H9 (cell line): ENCODE data around the gene MICOS13. TPM values are rescaled to one million over a fixed set of nuclear protein-coding genes. Genes with fewer than 3 reads are reported as not detected.
A peak's percentile ranks its signal among the peaks of the same experiment; 100 is the strongest.

Source experiments
- DNase-seq: peaks from one replicate; pipeline ENCODE4 v3.0.0-alpha.2; 2017
- H2AFZ ChIP-seq: one replicate; pipeline ENCODE4 v1.6.1; 2013; ENCODE audit warnings: mild to moderate bottlenecking, low read length, control low read depth, moderate library complexity
- H2AK5ac ChIP-seq: 2 replicates; pipeline ENCODE4 v1.6.1; 2013; ENCODE audit warnings: low read length, control low read depth, mixed read lengths; ENCODE audit not compliant: insufficient read length
- H2BK120ac ChIP-seq: one replicate; pipeline ENCODE4 v1.6.1; 2013; ENCODE audit warnings: low read depth, mild to moderate bottlenecking, low read length, control low read depth, inconsistent platforms; ENCODE audit not compliant: poor library complexity, severe bottlenecking
- H2BK12ac ChIP-seq: 2 replicates; pipeline ENCODE4 v1.6.1; 2013; ENCODE audit warnings: low read length, control low read depth, mixed read lengths, low read depth; ENCODE audit not compliant: insufficient read length
- H2BK15ac ChIP-seq: 2 replicates; pipeline ENCODE4 v1.6.1; 2013; ENCODE audit warnings: low read depth, low read length, control low read depth
- H2BK20ac ChIP-seq: one replicate; pipeline ENCODE4 v1.6.1; 2013; ENCODE audit warnings: low read depth, mild to moderate bottlenecking, low read length, control low read depth, inconsistent platforms; ENCODE audit not compliant: poor library complexity, severe bottlenecking
- H2BK5ac ChIP-seq: 2 replicates; pipeline ENCODE4 v1.6.1; 2013; ENCODE audit warnings: low read length, control low read depth, mixed read lengths; ENCODE audit not compliant: insufficient read length
- H3K14ac ChIP-seq: 2 replicates; pipeline ENCODE4 v1.6.1; 2013; ENCODE audit warnings: low read length, control low read depth; ENCODE audit not compliant: insufficient read depth
- H3K18ac ChIP-seq: 2 replicates; pipeline ENCODE4 v1.6.1; 2013; ENCODE audit warnings: low read depth, mild to moderate bottlenecking, mixed read lengths, low read length, control low read depth; ENCODE audit not compliant: insufficient read length
- H3K23ac ChIP-seq: 2 replicates; pipeline ENCODE4 v1.6.1; 2013; ENCODE audit warnings: low read length, control low read depth, mixed read lengths, low read depth; ENCODE audit not compliant: insufficient read length
- H3K23me2 ChIP-seq: 2 replicates; pipeline ENCODE4 v1.6.1; 2013; ENCODE audit warnings: low read depth, mild to moderate bottlenecking, mixed read lengths, low read length, control low read depth; ENCODE audit not compliant: insufficient read length, poor library complexity, severe bottlenecking
- H3K27ac ChIP-seq: 2 replicates; pipeline ENCODE4 v1.5.1; 2013; ENCODE audit warnings: low read length, control low read depth, mixed read lengths, low read depth; ENCODE audit not compliant: insufficient read length
- H3K27me3 ChIP-seq: 2 replicates; pipeline ENCODE4 v1.6.1; 2013; ENCODE audit warnings: low read length, control low read depth, inconsistent platforms; ENCODE audit not compliant: insufficient read depth
- H3K4ac ChIP-seq: 2 replicates; pipeline ENCODE4 v1.6.1; 2013; ENCODE audit warnings: low read depth, mild to moderate bottlenecking, control low read depth, inconsistent platforms, low read length, moderate library complexity
- H3K4me1 ChIP-seq: 2 replicates; pipeline ENCODE4 v1.6.1; 2013; ENCODE audit warnings: low read length, control low read depth, inconsistent platforms; ENCODE audit not compliant: insufficient read depth
- H3K4me2 ChIP-seq: 2 replicates; pipeline ENCODE4 v1.6.1; 2013; ENCODE audit warnings: low read length, control low read depth, mixed read lengths; ENCODE audit not compliant: insufficient read length, insufficient read depth
- H3K56ac ChIP-seq: 2 replicates; pipeline ENCODE4 v1.6.1; 2013; ENCODE audit warnings: low read depth, mild to moderate bottlenecking, mixed read lengths, low read length, control low read depth; ENCODE audit not compliant: insufficient read length
- H3K79me1 ChIP-seq: 2 replicates; pipeline ENCODE4 v1.6.1; 2013; ENCODE audit warnings: low read depth, mild to moderate bottlenecking, moderate library complexity, low read length, control low read depth, inconsistent platforms; ENCODE audit not compliant: insufficient read depth, poor library complexity, severe bottlenecking
- H3K79me2 ChIP-seq: 2 replicates; pipeline ENCODE4 v1.6.1; 2013; ENCODE audit warnings: low read length, control low read depth, inconsistent platforms; ENCODE audit not compliant: insufficient read depth
- H3K9ac ChIP-seq: 2 replicates; pipeline ENCODE4 v1.6.1; 2013; ENCODE audit warnings: low read length, control low read depth, mixed read lengths; ENCODE audit not compliant: insufficient read length; ENCODE audit errors: extremely low read depth
- H3K9me3 ChIP-seq: one replicate; pipeline ENCODE4 v1.6.1; 2013; ENCODE audit warnings: low read depth, low read length, inconsistent platforms; ENCODE audit not compliant: control insufficient read depth
- H3T11ph ChIP-seq: one replicate; pipeline ENCODE4 v1.6.1; 2013; ENCODE audit warnings: mild to moderate bottlenecking, low read length, control low read depth, inconsistent platforms
- H4K20me1 ChIP-seq: one replicate; pipeline ENCODE4 v1.6.1; 2013; ENCODE audit not compliant: control insufficient read depth, insufficient read length, insufficient read depth
- H4K5ac ChIP-seq: 2 replicates; pipeline ENCODE4 v1.6.1; 2013; ENCODE audit warnings: low read depth, mild to moderate bottlenecking, mixed read lengths, low read length, control low read depth; ENCODE audit not compliant: insufficient read length
- H4K8ac ChIP-seq: replicated peaks from 2 replicates; pipeline ENCODE4 v1.6.1; 2013; ENCODE audit warnings: low read length, control low read depth, mixed read lengths, low read depth; ENCODE audit not compliant: insufficient read length
- H4K91ac ChIP-seq: 2 replicates; pipeline ENCODE4 v1.6.1; 2013; ENCODE audit warnings: low read depth, mild to moderate bottlenecking, moderate library complexity, mixed read lengths, low read length, control low read depth; ENCODE audit not compliant: insufficient read length
- H3K27ac Mint-ChIP-seq, 3 experiments: 2 replicates in 2 of 3; 3 replicates in 1 of 3; pipeline ENCODE4 v1.8.0; 2020 to 2021; ENCODE audit warnings: mixed read lengths in 3 of 3, mild to moderate bottlenecking in 1 of 3, moderate library complexity in 1 of 3
- H3K27me3 Mint-ChIP-seq: 2 replicates; pipeline ENCODE4 v1.8.0; 2021; ENCODE audit warnings: low read depth, mild to moderate bottlenecking, moderate library complexity, mixed read lengths
- H3K36me3 Mint-ChIP-seq, 3 experiments: 2 replicates in 2 of 3; 3 replicates in 1 of 3; pipeline ENCODE4 v1.8.0; 2020 to 2021; ENCODE audit warnings: low read depth in 3 of 3, mixed read lengths in 3 of 3; ENCODE audit not compliant: insufficient read depth in 1 of 3
- H3K4me1 Mint-ChIP-seq, 2 experiments: 2 replicates each; pipeline ENCODE4 v1.8.0; 2020; ENCODE audit warnings: mixed read lengths in 2 of 2
- H3K4me3 Mint-ChIP-seq, 2 experiments: 2 replicates in 1 of 2; 3 replicates in 1 of 2; pipeline ENCODE4 v1.8.0; 2020 to 2021; ENCODE audit warnings: mild to moderate bottlenecking in 2 of 2, mixed read lengths in 2 of 2, moderate library complexity in 1 of 2
- H3K9me3 Mint-ChIP-seq, 2 experiments: 2 replicates in 1 of 2; 3 replicates in 1 of 2; pipeline ENCODE4 v1.8.0; 2020; ENCODE audit warnings: mild to moderate bottlenecking in 2 of 2, mixed read lengths in 2 of 2, moderate library complexity in 1 of 2
- WGBS: extraction: QIAGEN DNeasy Blood & Tissue Kit; methylation state at CpG from one replicate; pipeline ENCODE4 v1.1.7; 2013; ENCODE audit warnings: missing lambda C conversion rate, low lambda C conversion rate, mixed read lengths; ENCODE audit not compliant: insufficient read length; ENCODE audit errors: extremely low coverage; 5-methylcytosine and 5-hydroxymethylcytosine counted together
- total RNA-seq: library from RNA; stranded (reverse); gene quantifications from 2 replicates; pipeline ENCODE4 v1.2.1, GENCODE V29; 2021
- TF ChIP-seq, protein P1 (sequence below): fragments of 200-600 bp; sonication (generic); conservative IDR thresholded peaks from 3 replicates; pipeline ENCODE4 v1.8.0; 2021; ENCODE audit warnings: antibody characterized with exemption, mild to moderate bottlenecking

The MICOS13 gene
- total RNA-seq, 1 experiment from 2014 or later: 23.8 TPM

DNA sequence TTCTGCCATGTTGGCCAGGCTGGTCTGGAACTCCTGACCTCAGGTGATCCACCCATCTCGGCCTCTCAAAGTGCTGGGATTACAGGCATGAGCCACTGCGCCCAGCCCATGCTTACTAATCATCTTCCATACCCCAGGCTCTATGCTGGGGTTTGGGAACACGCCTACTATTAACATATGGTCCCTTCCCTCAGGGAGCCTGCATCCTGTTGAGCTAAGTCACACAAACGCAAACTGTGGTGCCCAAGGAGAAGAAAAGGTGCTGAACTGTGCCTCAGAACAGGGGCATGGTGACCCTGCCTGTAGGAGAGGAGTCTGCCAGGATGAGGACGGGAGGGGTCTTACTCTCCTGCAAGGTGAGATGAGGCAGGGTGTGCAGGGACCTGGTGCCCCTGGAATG, 5.6 kb downstream of the MICOS13 start:
- H4K20me1 ChIP-seq: no peaks in the 10 kb centered on the region
- H3K14ac ChIP-seq: no peak overlapping the region
- H3K18ac ChIP-seq: no peak overlapping the region
- H3K79me1 ChIP-seq: no peaks in the 10 kb centered on the region
- TF ChIP-seq, protein P1, sequence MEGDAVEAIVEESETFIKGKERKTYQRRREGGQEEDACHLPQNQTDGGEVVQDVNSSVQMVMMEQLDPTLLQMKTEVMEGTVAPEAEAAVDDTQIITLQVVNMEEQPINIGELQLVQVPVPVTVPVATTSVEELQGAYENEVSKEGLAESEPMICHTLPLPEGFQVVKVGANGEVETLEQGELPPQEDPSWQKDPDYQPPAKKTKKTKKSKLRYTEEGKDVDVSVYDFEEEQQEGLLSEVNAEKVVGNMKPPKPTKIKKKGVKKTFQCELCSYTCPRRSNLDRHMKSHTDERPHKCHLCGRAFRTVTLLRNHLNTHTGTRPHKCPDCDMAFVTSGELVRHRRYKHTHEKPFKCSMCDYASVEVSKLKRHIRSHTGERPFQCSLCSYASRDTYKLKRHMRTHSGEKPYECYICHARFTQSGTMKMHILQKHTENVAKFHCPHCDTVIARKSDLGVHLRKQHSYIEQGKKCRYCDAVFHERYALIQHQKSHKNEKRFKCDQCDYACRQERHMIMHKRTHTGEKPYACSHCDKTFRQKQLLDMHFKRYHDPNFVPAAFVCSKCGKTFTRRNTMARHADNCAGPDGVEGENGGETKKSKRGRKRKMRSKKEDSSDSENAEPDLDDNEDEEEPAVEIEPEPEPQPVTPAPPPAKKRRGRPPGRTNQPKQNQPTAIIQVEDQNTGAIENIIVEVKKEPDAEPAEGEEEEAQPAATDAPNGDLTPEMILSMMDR: no peak
- H3K23me2 ChIP-seq: peaks cover 1% of the 10 kb centered on the region
- H2BK20ac ChIP-seq: no peak overlapping the region
- H3K56ac ChIP-seq: no peak overlapping the region
- peak overlapping the region in 2 of 3 experiments; percentile 11 to 84; a peak in 2 of 7 replicates for H3K27ac Mint-ChIP-seq
- no peaks in the 10 kb centered on the region for H3K79me2 ChIP-seq
- no peak overlapping the region for H4K91ac ChIP-seq
- no peak overlapping the region for H3K27ac ChIP-seq
- peaks cover 6 to 13% of the 10 kb centered on the region in 2 experiments for H3K4me1 Mint-ChIP-seq
- H3K27me3 Mint-ChIP-seq: no peaks in the 10 kb centered on the region; the same call in 1 of the 2 replicates
- no peak overlapping the region for H2BK15ac ChIP-seq
- H2AFZ ChIP-seq: no peak overlapping the region
- peak overlapping the region in 1 of 2 experiments; percentile 24; a peak in 1 of 5 replicates for H3K4me3 Mint-ChIP-seq
- no peak overlapping the region for H2BK12ac ChIP-seq
- H3K23ac ChIP-seq: no peak overlapping the region
- no peak overlapping the region for H3K4me2 ChIP-seq
- H3K36me3 Mint-ChIP-seq: peaks cover 6 to 28% (median 14%) of the 10 kb centered on the region in 3 experiments; a peak in 5 of 7 replicates
- no CpG with 5 or more reads among the region's 5 CpGs for WGBS
- no peak overlapping the region for H3T11ph ChIP-seq
- H3K9me3 ChIP-seq: no peaks in the 10 kb centered on the region
- no peak overlapping the region for H2AK5ac ChIP-seq
- no peak overlapping the region for H4K5ac ChIP-seq
- H3K27me3 ChIP-seq: no peaks in the 10 kb centered on the region
- no peaks in the 10 kb centered on the region for H3K4me1 ChIP-seq
- H2BK120ac ChIP-seq: no peak overlapping the region
- H2BK5ac ChIP-seq: no peak overlapping the region
- DNase-seq: no peak
- no peak overlapping the region for H4K8ac ChIP-seq
- H3K9ac ChIP-seq: no peak overlapping the region
- H3K9me3 Mint-ChIP-seq: no peaks in the 10 kb centered on the region
- H3K4ac ChIP-seq: no peak overlapping the region
